HEK293 (cell line): ENCODE results near the gene TLCD3B.

Source experiments
- AEBP2 ChIP-seq: fragments of 450-650 bp; formaldehyde crosslinking; IDR thresholded peaks from 2 replicates; pipeline ENCODE4 v1.5.1; 2016; ENCODE audit warnings: missing biosample characterization, missing genetic modification characterization, borderline replicate concordance
- EGR2 ChIP-seq: fragments of 450-650 bp; formaldehyde crosslinking; IDR thresholded peaks from 2 replicates; pipeline ENCODE4 v1.5.1; 2016; ENCODE audit warnings: low read depth, missing biosample characterization, missing genetic modification characterization
- ELK4 ChIP-seq: IDR thresholded peaks from 2 replicates; pipeline ENCODE4 v1.6.1; 2011; ENCODE audit warnings: mild to moderate bottlenecking, low read depth, low read length, borderline replicate concordance
- GLI4 ChIP-seq: fragments of 450-650 bp; formaldehyde crosslinking; IDR thresholded peaks from 2 replicates; pipeline ENCODE4 v1.5.1; 2016; ENCODE audit warnings: missing biosample characterization, missing genetic modification characterization
- HOXA7 ChIP-seq: sonication (generic); formaldehyde crosslinking; IDR thresholded peaks from 2 replicates; pipeline ENCODE4 v1.8.1; 2022; ENCODE audit warnings: missing genetic modification reagents, borderline replicate concordance
- KLF8 ChIP-seq: fragments of 450-650 bp; formaldehyde crosslinking; IDR thresholded peaks from 2 replicates; pipeline ENCODE4 v1.5.1; 2016; ENCODE audit warnings: missing biosample characterization, missing genetic modification characterization
- MEIS1 ChIP-seq: sonication (generic); formaldehyde crosslinking; IDR thresholded peaks from 2 replicates; pipeline ENCODE4 v1.8.1; 2022; ENCODE audit warnings: missing genetic modification reagents, mild to moderate bottlenecking, borderline replicate concordance
- SCRT1 ChIP-seq: fragments of 450-650 bp; formaldehyde crosslinking; IDR thresholded peaks from 2 replicates; pipeline ENCODE4 v1.5.1; 2016; ENCODE audit warnings: missing biosample characterization, missing genetic modification characterization, borderline replicate concordance
- ZBTB48 ChIP-seq: fragments of 450-650 bp; formaldehyde crosslinking; IDR thresholded peaks from 2 replicates; pipeline ENCODE4 v1.5.1; 2016; ENCODE audit warnings: missing biosample characterization, missing genetic modification characterization
- ZBTB8A ChIP-seq: fragments of 450-650 bp; formaldehyde crosslinking; IDR thresholded peaks from 2 replicates; pipeline ENCODE4 v1.5.1; 2016; ENCODE audit warnings: missing biosample characterization, missing genetic modification characterization
- ZEB2 ChIP-seq: fragments of 450-650 bp; formaldehyde crosslinking; IDR thresholded peaks from 2 replicates; pipeline ENCODE4 v1.5.1; 2016; ENCODE audit warnings: missing biosample characterization, missing genetic modification characterization
- ZNF121 ChIP-seq: fragments of 450-650 bp; formaldehyde crosslinking; IDR thresholded peaks from 2 replicates; pipeline ENCODE4 v1.5.1; 2016; ENCODE audit warnings: missing biosample characterization, missing genetic modification characterization
- ZNF140 ChIP-seq: fragments of 450-650 bp; formaldehyde crosslinking; IDR thresholded peaks from 2 replicates; pipeline ENCODE4 v1.5.1; 2016; ENCODE audit warnings: missing biosample characterization, missing genetic modification characterization
- ZNF184 ChIP-seq: fragments of 450-650 bp; IDR thresholded peaks from 2 replicates; pipeline ENCODE4 v1.5.1; 2018; ENCODE audit warnings: missing biosample characterization, mild to moderate bottlenecking, missing genetic modification characterization
- ZNF2 ChIP-seq: fragments of 450-650 bp; formaldehyde crosslinking; IDR thresholded peaks from 2 replicates; pipeline ENCODE4 v1.5.1; 2016; ENCODE audit warnings: missing biosample characterization, missing genetic modification characterization
- ZNF221 ChIP-seq: fragments of 450-650 bp; formaldehyde crosslinking; IDR thresholded peaks from 2 replicates; pipeline ENCODE4 v1.5.1; 2017; ENCODE audit warnings: missing biosample characterization, missing genetic modification characterization, borderline replicate concordance
- ZNF239 ChIP-seq: fragments of 450-650 bp; formaldehyde crosslinking; IDR thresholded peaks from 2 replicates; pipeline ENCODE4 v1.5.1; 2016; ENCODE audit warnings: missing biosample characterization, missing genetic modification characterization
- ZNF324 ChIP-seq: fragments of 450-650 bp; formaldehyde crosslinking; IDR thresholded peaks from 2 replicates; pipeline ENCODE4 v1.5.1; 2016; ENCODE audit warnings: missing biosample characterization, missing genetic modification characterization
- ZNF391 ChIP-seq: fragments of 450-650 bp; formaldehyde crosslinking; IDR thresholded peaks from 2 replicates; pipeline ENCODE4 v1.5.1; 2016; ENCODE audit warnings: low read depth, missing biosample characterization, missing genetic modification characterization, borderline replicate concordance
- ZNF404 ChIP-seq: fragments of 450-650 bp; formaldehyde crosslinking; IDR thresholded peaks from 2 replicates; pipeline ENCODE4 v1.5.1; 2017; ENCODE audit warnings: missing biosample characterization, missing genetic modification characterization
- ZNF596 ChIP-seq: fragments of 450-650 bp; IDR thresholded peaks from 2 replicates; pipeline ENCODE4 v1.5.0; 2018; ENCODE audit warnings: missing biosample characterization, mild to moderate bottlenecking, missing genetic modification characterization, moderate library complexity
- ZNF621 ChIP-seq: fragments of 450-650 bp; formaldehyde crosslinking; IDR thresholded peaks from 2 replicates; pipeline ENCODE4 v1.5.1; 2017; ENCODE audit warnings: missing biosample characterization, missing genetic modification characterization
- ZNF704 ChIP-seq: fragments of 450-650 bp; formaldehyde crosslinking; IDR thresholded peaks from 2 replicates; pipeline ENCODE4 v1.5.1; 2016; ENCODE audit warnings: missing biosample characterization, missing genetic modification characterization
- ZNF707 ChIP-seq: fragments of 450-650 bp; formaldehyde crosslinking; IDR thresholded peaks from 2 replicates; pipeline ENCODE4 v1.5.1; 2016; ENCODE audit warnings: missing biosample characterization, missing genetic modification characterization
- ZNF768 ChIP-seq: fragments of 450-650 bp; formaldehyde crosslinking; IDR thresholded peaks from 2 replicates; pipeline ENCODE4 v1.5.1; 2018; ENCODE audit warnings: missing biosample characterization, mild to moderate bottlenecking, missing genetic modification characterization
- ZNF843 ChIP-seq: fragments of 450-650 bp; formaldehyde crosslinking; IDR thresholded peaks from 2 replicates; pipeline ENCODE4 v1.5.1; 2016; ENCODE audit warnings: missing biosample characterization, missing genetic modification characterization
- ZXDB ChIP-seq: fragments of 450-650 bp; formaldehyde crosslinking; IDR thresholded peaks from 2 replicates; pipeline ENCODE4 v1.5.1; 2016; ENCODE audit warnings: missing biosample characterization, missing genetic modification characterization
- TF ChIP-seq, protein P1 (sequence below): fragments of 450-650 bp; formaldehyde crosslinking; optimal IDR thresholded peaks from 2 replicates; pipeline ENCODE3; 2016; ENCODE audit warnings: missing biosample characterization, mild to moderate bottlenecking, missing genetic modification characterization
- TF ChIP-seq, protein P2 (sequence below): fragments of 450-650 bp; formaldehyde crosslinking; IDR thresholded peaks from 2 replicates; pipeline ENCODE4 v1.5.1; 2016; ENCODE audit warnings: missing biosample characterization, missing genetic modification characterization
- TF ChIP-seq, protein P3 (sequence below): fragments of 450-650 bp; formaldehyde crosslinking; IDR thresholded peaks from 2 replicates; pipeline ENCODE4 v1.5.0; 2017; ENCODE audit warnings: missing biosample characterization, missing genetic modification characterization, borderline replicate concordance

Gene TLCD3B

GRCh38 chr16:29995324-29995910 lies 35.7 kb downstream of the TLCD3B start, which contains the start of gene HIRIP3 (continued):
- TF ChIP-seq, protein P1, sequence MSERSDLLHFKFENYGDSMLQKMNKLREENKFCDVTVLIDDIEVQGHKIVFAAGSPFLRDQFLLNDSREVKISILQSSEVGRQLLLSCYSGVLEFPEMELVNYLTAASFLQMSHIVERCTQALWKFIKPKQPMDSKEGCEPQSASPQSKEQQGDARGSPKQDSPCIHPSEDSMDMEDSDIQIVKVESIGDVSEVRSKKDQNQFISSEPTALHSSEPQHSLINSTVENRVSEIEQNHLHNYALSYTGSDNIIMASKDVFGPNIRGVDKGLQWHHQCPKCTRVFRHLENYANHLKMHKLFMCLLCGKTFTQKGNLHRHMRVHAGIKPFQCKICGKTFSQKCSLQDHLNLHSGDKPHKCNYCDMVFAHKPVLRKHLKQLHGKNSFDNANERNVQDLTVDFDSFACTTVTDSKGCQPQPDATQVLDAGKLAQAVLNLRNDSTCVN: peak; percentile 84
- TF ChIP-seq HOXA7 (CRISPR knock-in tag): no peak
- no peak for TF ChIP-seq ZNF140 (tag by site-specific recombination)
- no peak for TF ChIP-seq ZNF324
- peak; percentile 1; the same call in 1 of the 2 replicates for TF ChIP-seq ZNF404
- TF ChIP-seq ZNF596 (tag by site-specific recombination): no peak
- no peak for TF ChIP-seq ZNF121 (tag by site-specific recombination)
- TF ChIP-seq ELK4: no peak
- TF ChIP-seq ZNF221 (tag by site-specific recombination): no peak
- peak; percentile 97 for TF ChIP-seq ZNF391
- TF ChIP-seq ZNF239 (tag by site-specific recombination): peak; percentile 75
- TF ChIP-seq ZXDB: peak; percentile 95
- no peak; the same call in 1 of the 2 replicates for TF ChIP-seq SCRT1 (tag by site-specific recombination)
- no peak for TF ChIP-seq MEIS1 (CRISPR knock-in tag)
- TF ChIP-seq KLF8 (tag by site-specific recombination): peak; percentile 86
- TF ChIP-seq ZNF704: no peak
- no peak; the same call in 1 of the 2 replicates for TF ChIP-seq EGR2 (tag by site-specific recombination)
- no peak for TF ChIP-seq AEBP2 (tag by site-specific recombination)
- TF ChIP-seq GLI4 (tag by site-specific recombination): peak; percentile 68; the same call in 1 of the 2 replicates
- peak; percentile 87 for TF ChIP-seq ZEB2 (tag by site-specific recombination)
- peak; percentile 64; the same call in 1 of the 2 replicates for TF ChIP-seq ZBTB8A (tag by site-specific recombination)
- TF ChIP-seq, protein P2, sequence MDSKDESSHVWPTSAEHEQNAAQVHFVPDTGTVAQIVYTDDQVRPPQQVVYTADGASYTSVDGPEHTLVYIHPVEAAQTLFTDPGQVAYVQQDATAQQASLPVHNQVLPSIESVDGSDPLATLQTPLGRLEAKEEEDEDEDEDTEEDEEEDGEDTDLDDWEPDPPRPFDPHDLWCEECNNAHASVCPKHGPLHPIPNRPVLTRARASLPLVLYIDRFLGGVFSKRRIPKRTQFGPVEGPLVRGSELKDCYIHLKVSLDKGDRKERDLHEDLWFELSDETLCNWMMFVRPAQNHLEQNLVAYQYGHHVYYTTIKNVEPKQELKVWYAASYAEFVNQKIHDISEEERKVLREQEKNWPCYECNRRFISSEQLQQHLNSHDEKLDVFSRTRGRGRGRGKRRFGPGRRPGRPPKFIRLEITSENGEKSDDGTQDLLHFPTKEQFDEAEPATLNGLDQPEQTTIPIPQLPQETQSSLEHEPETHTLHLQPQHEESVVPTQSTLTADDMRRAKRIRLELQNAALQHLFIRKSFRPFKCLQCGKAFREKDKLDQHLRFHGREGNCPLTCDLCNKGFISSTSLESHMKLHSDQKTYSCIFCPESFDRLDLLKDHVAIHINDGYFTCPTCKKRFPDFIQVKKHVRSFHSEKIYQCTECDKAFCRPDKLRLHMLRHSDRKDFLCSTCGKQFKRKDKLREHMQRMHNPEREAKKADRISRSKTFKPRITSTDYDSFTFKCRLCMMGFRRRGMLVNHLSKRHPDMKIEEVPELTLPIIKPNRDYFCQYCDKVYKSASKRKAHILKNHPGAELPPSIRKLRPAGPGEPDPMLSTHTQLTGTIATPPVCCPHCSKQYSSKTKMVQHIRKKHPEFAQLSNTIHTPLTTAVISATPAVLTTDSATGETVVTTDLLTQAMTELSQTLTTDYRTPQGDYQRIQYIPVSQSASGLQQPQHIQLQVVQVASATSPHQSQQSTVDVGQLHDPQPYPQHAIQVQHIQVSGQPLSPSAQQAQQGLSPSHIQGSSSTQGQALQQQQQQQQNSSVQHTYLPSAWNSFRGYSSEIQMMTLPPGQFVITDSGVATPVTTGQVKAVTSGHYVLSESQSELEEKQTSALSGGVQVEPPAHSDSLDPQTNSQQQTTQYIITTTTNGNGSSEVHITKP (tag by site-specific recombination): peak; percentile 56; the same call in 1 of the 2 replicates
- TF ChIP-seq ZNF621: no peak
- peak; percentile 96 for TF ChIP-seq ZNF2 (tag by site-specific recombination)
- TF ChIP-seq ZNF707 (tag by site-specific recombination): no peak
- TF ChIP-seq ZNF768 (tag by site-specific recombination): no peak; the same call in 1 of the 2 replicates
- TF ChIP-seq, protein P3, sequence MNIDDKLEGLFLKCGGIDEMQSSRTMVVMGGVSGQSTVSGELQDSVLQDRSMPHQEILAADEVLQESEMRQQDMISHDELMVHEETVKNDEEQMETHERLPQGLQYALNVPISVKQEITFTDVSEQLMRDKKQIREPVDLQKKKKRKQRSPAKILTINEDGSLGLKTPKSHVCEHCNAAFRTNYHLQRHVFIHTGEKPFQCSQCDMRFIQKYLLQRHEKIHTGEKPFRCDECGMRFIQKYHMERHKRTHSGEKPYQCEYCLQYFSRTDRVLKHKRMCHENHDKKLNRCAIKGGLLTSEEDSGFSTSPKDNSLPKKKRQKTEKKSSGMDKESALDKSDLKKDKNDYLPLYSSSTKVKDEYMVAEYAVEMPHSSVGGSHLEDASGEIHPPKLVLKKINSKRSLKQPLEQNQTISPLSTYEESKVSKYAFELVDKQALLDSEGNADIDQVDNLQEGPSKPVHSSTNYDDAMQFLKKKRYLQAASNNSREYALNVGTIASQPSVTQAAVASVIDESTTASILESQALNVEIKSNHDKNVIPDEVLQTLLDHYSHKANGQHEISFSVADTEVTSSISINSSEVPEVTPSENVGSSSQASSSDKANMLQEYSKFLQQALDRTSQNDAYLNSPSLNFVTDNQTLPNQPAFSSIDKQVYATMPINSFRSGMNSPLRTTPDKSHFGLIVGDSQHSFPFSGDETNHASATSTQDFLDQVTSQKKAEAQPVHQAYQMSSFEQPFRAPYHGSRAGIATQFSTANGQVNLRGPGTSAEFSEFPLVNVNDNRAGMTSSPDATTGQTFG (tag by site-specific recombination): no peak
- TF ChIP-seq ZBTB48 (tag by site-specific recombination): peak; percentile 75
- TF ChIP-seq ZNF184 (tag by site-specific recombination): peak; percentile 38; the same call in 1 of the 2 replicates
- TF ChIP-seq ZNF843 (tag by site-specific recombination): peak; percentile 64; the same call in 1 of the 2 replicates
